GM19324 (cell line): Measurements from ENCODE around the gene SPDYE2.
A peak's percentile ranks its signal among the peaks of the same experiment; 100 is the strongest.
"Not testable (repeated sequence)": the region's sequence is repeated elsewhere in the genome, so short reads cannot be mapped to it uniquely, and the experiment has no call there.

Source experiments
- ATAC-seq: cut with Tn5 transposase; IDR thresholded peaks from one replicate; pipeline ENCODE4 v1.9.1; 2021; ENCODE audit warnings: mild to moderate bottlenecking, moderate library complexity; ENCODE audit not compliant: unreplicated experiment, low FRiP score

Gene SPDYE2, protein sequence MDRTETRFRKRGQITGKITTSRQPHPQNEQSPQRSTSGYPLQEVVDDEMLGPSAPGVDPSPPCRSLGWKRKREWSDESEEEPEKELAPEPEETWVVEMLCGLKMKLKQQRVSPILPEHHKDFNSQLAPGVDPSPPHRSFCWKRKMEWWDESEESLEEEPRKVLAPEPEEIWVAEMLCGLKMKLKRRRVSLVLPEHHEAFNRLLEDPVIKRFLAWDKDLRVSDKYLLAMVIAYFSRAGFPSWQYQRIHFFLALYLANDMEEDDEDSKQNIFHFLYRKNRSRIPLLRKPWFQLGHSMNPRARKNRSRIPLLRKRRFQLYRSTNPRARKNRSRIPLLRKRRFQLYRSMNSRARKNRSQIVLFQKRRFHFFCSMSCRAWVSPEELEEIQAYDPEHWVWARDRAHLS

DNA sequence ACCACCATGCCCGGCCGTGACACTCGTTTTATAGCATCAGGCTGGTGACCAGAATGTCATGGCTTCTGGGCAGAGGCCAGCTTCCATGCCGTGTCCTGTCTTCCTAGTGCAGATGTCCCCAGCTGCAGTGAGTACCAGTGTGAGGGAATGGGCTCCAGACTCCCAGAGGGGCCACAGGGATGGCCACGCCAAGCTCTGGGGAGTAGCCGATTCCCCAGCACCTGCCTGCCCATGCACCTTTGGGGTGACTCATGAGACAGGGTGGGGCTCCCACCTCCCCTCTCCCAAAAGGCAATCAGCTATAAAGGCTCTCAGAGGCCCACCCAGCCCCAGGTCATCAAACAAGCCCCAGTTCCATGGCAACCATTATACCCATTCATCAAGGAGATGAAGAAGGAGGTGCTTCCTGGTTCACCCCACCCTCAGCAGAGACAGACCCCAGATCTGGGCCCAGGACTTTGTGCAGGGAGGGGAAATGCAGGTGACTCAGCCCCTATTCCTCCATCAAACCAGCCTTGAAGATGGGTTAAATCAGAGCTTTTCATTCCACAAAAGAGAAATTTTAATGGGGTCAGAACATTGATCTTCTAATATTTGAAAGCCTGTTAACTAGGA is at the start of gene SPDYE2:
SPDYE2 (plus strand) TSS at position 419 of the 615 bp plus-strand sequence. CDS start 2,030 bp downstream, outside the sequence.
- not testable (repeated sequence) for ATAC-seq

DNA sequence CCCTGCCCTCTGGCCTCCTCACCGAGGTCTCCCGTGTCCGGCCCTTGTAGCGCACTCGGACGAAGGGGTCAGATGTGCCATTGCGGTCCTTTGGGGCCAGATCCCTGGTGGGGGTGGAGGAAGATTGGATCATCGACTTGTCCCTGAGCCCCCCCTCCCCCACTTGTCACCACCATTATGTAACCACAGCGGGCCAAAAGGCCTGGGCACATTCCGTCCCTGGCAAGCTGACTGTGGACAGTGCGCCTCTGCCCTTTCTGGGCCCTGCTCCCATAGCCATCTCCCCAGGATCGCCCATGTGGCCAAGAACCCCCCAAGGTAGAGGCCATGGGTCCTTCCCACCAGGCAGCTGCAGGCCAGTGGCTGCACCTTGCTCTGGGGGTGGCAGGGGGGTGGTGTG is 47.9 kb upstream of the SPDYE2 start:
- not testable (repeated sequence) for ATAC-seq

DNA sequence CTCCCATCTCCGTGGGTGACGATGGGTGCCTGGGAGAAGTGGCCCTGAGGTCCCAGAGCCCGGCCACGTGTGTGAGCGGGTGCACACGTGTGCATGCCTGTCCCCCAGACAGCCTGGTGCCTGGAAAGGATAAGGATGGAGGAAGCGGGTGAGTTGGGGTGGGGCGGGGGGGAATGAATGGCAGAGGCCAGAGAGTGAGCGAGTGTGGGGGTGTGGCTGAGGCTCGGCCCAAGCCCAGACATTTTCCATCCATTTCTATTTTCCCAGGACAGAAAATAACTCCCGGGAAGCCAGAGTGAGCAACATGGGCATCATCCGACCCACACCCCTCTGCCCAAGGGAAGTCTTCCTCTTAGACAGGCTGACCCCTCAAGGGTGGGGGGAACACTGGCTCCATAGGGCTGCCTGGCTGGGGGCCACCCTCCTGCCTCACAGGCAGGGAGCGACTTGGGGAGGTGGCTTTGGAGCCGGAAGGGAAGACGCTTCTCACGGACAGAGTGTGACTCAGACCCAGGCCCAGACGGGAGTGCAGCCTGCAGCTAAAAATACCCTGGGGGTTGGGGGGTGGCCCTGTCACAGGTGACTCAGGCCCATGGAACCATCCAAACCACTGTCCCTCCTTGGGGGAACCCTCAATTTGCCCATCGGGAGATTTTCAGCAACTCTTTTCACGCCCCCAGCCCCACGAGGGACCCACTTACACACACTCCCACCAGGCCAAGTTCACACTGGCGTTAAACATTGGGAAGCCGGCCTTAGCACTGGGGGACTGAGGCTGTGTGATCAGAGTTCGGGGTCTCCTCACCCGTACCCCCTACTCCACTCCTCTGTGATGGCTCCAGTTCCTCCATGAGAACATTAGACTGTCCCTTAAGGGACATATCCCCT is 45.5 kb upstream of the SPDYE2 start:
- not testable (repeated sequence) for ATAC-seq

DNA sequence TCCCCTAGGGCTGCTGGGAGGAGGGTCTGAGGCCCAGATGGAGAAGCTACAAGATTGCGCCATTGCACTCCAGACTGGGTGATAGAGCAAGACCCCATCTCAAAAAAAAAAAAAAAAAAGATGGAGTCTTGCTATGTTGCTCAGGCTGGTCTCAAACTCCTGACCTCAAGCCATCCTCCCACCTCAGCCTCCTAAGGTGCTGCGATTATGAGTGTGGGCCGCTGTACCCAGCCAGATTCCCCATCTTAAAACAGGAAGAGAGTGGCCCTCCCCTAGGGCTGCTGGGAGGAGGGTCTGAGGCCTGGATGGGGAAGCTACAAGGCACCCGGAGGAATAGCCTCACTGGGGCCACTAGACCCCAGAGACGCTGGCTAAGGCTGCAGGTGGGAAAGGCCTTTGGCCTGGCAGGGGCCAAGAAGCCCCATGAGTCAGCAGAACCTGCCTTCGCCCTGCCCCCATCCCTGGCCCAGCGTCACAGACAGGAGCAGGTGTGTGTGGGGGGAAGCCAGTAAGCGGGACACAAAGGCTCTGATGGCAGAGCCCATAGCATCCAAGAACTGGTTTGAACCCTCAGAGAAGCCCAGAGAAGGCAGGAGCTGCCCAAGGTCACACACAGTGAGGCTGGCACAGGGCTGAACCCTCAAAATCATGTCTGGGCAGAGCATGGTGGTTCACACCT is 43.5 kb upstream of the SPDYE2 start:
- not testable (repeated sequence) for ATAC-seq

DNA sequence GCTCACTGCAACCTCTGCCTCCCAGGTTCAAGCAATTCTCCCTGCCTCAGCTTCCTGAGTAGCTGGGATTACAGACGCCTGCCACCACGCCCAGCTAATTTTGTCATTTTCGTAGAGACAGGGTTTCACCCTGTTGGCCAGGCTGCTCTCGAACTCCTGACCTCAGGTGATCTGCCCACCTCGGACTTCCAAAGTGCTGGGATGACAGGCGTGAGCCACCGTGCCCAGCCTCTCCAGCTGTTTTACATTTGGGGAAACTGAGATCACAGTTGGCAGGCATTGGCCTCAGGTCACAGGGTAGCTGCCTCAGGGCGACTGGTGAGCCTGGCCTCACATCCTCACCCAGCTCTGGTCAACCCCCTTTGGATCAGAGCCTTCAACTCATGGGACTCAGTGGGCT is 40.5 kb upstream of the SPDYE2 start:
- ATAC-seq = not testable (repeated sequence)

DNA sequence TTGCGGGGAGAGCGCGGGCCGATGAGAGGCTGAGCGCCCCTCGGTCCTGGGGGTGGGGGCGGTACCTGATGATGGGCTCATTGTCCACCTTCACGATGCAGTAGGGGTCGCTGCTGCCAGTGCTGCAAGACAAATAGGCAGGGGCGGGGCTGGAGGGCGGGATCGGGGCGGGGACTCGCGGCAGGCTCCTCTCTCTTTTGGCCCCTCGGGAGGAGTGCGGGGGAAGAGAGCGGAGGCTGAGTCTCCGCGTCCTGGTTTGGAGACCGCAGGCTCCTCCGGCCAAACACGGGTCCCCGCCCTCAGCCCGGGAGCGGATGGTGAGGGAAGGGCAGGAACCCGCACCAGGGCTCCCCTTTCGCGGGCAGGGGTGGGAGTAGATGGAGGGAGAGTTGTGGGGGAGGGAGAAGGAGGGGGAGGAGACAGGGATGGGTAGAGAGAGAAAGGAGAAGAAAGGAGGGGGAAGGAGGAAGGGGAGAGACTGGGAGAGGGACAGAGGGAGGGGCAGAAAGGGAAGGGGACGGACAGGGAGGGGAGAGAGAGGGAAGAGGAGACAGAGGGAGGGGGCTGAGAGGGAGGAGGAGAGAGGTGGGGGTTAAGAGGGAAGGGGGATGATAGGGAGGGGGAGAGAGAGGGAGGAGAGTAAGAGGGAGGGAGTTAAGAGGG is 39.0 kb upstream of the SPDYE2 start:
- peak; percentile 33 for ATAC-seq

DNA sequence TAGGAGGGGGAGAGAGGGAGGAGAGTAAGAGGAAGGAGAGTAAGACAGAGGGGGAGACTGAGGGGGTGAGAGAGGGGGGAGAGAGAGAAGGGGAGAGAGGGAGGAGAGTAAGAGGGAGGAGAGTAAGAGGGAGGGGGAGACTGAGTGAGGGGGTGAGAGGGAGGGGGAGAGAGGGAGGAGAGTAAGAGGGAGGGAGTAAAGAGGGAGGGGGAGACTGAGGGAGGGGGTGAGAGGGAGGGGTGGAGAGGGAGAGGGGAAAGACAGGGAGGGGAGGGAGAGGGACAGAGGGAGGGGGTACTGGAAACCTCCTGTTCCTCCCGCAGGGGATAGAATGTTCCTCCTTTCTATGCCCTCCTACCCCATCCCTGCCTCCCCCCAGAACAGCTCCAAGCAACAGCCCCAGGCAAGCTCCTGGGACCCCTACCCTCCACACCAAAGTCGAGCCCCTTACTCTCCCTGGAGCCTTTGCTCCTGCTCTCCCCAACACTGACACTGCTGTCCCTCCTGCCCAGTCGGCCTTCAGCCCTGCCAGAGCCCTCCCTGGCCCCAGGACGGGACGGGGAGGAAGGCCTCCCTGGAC is 38.3 kb upstream of the SPDYE2 start:
- ATAC-seq = not testable (repeated sequence)

DNA sequence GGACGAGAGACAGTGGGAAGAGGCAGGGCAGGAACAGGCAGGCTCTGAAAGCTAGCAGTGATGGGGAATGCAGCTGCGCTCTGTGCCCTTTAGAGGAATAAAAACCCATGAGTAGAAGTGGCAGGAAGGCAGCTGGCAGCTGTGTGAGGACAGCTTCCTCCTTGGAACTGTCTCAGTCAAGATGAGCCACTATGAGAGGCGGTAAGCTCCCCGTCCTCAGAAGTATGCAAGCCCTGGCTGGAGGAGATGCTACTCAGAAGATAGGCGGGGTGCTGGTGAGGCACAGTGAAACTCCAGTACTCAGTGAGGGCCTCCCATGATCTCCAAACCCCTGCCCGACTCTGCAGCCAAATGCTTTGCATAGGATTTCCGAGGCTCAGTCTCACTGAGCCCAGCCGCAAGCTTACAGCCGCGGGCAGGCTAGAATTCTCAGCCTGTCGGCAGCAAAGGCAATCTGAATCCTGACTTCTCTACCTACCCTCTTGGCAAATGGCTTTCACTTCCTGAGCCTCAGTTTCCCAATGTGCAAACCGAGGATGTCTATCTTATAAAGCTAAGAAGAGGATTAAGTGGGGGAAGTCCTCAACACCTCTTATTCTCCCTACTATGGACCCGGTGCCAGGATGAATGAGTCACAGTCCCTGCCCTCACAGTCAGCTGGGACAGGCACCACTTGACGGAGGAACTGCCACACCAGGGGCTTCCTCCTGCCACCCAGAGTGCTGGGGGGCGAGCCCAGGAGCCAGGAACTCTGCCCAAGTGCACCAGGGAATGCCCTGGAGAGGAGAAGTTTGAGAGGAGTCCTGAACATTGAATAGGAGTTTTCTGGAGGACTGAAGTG is 35.9 kb upstream of the SPDYE2 start:
- ATAC-seq = peak; percentile 70

DNA sequence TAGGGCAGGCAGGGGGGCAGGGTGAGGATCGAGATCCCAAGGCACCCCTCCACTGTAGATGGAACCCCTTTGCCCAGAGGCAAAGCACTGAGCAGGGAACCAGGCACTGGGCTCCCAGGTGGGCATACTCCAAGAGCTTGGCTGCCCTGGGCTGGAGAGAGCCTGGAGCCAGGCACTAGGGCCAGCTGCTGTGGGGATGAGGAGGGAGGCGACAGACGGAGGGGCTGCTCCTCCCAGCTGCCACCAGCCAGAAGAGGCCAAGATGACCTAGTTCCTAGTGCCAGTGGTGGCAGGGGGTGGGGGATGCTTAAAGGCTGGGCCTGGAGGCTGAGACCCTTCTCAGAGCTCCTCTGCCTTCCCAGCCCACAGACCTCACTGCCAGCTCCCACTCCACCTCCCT is 35.1 kb upstream of the SPDYE2 start:
- ATAC-seq = not testable (repeated sequence)

DNA sequence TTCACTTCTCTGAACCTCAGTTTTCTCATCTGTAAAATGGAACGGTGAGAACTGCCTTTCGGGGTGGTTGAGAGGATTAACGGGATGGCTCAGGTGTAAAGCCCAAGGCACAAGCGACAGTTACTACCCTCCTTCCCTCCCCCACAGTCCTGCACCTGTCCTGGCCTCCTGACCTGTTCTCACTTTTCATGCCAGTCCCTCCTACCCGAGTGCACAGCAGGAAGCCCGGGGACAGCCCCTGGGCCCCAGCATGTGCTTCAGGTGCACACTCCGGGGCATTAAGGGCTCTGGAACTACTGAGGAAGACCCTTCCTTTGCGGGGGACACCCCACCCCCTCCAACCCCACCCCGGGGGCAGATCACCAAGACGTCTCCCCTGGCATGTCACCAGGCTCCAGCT is 34.1 kb upstream of the SPDYE2 start:
- ATAC-seq = not testable (repeated sequence)

DNA sequence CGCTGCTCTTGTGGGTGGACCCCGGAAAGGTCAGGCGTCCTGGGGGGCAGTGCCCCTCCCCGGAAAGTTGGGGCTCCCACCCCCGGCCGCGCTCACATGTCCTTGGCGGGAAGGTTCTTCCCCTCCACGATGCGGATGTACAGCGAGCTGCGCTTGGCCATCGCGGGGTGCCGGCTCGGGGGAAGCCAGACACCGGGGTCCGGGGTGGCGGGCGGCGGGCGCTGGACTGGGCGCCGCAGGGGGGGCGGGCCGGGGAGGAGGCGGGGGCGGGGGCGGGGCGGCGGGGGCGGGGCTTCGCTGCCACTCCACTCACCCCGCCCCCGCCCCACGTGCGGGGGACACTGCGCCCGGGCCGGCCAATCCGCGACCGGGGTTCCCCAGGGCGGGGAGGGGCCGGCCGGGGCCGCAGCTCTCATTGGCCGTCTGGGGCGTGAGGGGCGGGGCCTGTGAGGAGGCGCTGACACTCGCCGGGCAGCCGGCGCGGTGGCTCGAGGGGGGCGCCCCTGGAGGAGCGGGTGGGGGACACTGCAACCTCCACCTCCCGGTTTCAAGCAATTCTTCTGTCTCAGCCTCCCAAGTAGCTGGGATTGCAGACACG is 33.4 kb upstream of the SPDYE2 start, which contains the start of gene RASA4B:
RASA4B (minus strand) TSS at position 228 of the 598 bp plus-strand sequence; CDS start at position 161, 67 bp downstream.
- peak; percentile 83 for ATAC-seq

DNA sequence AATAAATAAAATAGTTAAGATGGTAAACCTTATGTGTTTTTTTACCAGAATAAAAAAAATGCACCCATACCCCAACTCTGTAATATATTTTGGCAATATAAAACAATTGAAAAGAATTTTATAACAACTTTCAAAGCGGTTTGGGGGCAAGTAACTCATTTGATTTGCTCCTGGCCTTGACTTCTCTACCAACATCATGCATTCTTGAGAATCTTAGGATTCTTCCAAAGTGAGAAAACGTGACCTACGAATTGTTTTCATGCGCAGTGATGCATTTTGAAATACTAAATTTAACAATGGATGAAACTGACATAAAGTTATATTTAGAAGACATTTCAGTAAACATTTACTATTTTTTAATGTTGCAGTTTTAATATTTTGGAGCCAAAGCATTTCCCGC is 30.2 kb upstream of the SPDYE2 start:
- ATAC-seq = not testable (repeated sequence)

DNA sequence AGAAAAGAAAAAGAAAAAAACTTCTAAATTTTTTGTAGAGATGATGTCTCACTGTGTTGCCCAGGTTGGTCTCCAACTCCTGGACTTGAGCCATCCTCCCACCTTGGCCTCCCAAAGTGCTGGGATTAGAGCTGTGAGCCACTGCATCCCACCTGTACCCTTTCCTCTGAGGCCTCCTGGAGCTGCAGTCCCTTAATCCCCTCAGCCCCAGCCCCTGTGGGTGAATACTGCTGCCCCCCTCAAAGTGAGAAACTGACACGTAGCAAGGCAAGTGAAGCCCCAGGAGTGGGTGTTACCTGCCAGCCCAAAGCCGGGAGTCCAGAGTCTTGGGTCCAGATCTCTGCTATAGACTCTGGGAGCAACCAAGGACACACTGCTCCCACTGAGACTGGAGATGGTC is 26.2 kb upstream of the SPDYE2 start:
- ATAC-seq = not testable (repeated sequence)

DNA sequence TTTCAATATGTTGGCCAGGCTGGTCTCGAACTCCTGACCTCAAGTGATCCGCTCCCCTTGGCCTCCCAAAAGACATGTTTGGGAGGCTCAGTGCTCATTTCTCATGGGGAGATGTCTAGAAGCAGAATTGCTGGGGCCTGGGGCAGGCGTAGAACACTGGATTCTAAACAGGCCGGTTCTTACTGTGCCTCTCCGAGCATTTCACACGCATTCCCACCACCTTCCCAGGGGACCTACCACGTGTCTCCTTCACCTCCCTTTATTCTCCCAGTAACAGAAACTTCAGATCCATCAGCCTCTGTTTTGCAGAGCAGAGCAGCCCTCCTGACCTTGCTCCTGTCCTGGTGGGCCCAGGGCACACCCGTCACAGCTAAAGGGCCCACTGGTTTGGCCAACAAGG is 23.8 kb upstream of the SPDYE2 start:
- ATAC-seq = not testable (repeated sequence)

DNA sequence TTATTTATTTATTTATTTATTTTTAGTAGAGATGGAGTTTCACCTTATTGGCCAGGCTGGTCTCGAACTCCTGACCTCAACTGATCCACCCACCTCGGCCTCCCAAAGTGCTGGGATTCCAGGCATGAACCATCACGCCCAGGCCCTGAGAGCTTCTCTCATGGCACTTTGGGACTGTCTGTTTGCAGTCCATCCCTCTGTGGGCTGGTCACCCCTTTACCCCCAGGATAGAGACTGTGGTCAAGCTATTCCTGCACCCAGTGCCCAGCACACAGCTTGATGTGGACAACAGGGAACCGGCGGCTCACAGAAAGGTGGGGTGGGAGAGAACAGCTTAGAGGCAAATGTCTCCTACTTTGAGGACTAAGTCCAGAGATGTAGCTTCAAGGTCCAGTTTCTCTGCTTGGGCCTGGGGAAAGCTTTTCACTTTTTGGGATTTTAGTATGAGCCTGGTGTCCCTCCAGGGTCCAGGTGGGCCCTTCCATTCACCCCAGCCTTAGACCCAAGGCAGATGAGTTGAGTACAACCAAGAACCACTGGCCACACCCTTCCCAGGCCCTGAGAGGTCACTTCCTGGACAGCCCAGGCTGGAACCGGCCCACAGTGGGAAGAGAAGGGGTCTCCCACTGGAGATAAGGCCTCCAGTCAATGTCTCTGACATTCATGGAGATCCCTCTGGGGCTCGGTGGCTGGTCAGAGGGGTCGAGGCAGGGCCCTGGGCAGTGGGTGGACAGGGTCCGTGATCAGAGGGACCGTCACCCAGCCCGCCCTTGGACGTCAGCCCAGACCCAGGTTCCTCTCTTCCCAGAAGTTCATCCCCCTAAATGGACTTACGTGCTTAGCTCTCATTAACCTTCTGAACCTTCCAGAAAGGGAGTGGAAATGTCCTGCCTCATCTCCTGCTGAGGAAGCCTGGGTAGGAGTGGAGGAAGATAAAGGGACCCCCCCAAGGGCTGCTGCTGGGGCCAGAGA is 22.9 kb upstream of the SPDYE2 start:
- ATAC-seq = not testable (repeated sequence)

DNA sequence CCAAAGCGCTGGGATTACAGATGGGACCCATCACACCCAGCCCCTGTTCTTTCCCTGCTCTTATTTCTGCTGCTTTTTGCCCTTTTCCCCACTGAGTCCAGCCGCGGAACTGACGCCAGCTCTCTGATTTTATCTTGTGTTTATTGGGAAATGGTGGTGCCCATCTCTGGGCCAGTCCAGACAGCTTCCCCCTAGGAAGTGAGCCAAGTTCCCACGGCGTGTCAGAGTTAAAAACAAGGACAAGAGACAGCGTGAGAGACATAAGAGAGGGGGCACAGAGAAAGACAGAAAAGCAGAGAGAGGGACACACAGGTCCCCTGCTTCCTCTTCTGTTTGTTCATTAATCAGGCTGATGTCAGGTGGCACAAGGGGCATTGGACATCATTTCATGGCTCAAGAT is 19.4 kb upstream of the SPDYE2 start:
- ATAC-seq = not testable (repeated sequence)

DNA sequence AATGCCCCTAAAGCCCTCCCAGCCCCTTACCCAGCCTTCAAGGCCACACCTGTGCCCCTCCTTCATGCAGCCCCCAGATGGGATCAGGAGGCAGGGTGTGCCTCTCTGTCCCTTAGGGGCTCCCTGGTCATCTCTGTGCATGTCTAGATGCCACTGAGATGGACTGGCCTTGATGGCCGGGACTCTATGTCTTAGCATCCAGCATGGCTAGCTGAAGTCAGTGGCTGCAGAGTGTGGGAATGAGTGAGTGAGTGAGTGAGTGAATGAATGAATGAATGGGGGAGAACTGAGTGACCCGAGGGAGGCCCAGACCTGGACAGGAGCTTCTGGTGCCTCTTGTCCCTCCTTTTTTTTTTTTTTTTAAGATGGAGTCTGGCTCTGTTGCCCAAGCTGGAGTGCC is 18.9 kb upstream of the SPDYE2 start:
- ATAC-seq = not testable (repeated sequence)
